Activated CD8-positive, alpha-beta memory T cell treated with anti-CD3 and anti-CD28 coated beads, Interleukin-2, amount 10 ng/mL, durations not matched to agents 7 days and 5 days (primary cell): Measurements from ENCODE around the gene FHOD3. TPM values are rescaled to one million over a fixed set of nuclear protein-coding genes. Genes with fewer than 3 reads are reported as not detected.

Experiments used
- ATAC-seq: fragments of 150-1000 bp; cut with Tn5 transposase; one replicate; pipeline ENCODE4 v1.10.0; 2021; ENCODE audit warnings: moderate library complexity
- CTCF ChIA-PET: fragments of 350-600 bp; sonication (Branson Sonifier 250); formaldehyde crosslinking; loops from one replicate; lab custom pipeline; 2021; ENCODE audit warnings: antibody characterized with exemption; lab: Charles Lee
- DNase-seq: peaks from one replicate; pipeline ENCODE4 v3.0.0-alpha.2; 2020
- H3K27ac Mint-ChIP-seq: one replicate; pipeline ENCODE4 v1.8.0; 2021; ENCODE audit warnings: mild to moderate bottlenecking, mixed read lengths
- H3K27me3 Mint-ChIP-seq: one replicate; pipeline ENCODE4 v1.8.0; 2021; ENCODE audit warnings: mixed read lengths
- H3K36me3 Mint-ChIP-seq: one replicate; pipeline ENCODE4 v1.8.0; 2021; ENCODE audit warnings: mild to moderate bottlenecking, mixed read lengths
- H3K4me1 Mint-ChIP-seq: one replicate; pipeline ENCODE4 v1.8.0; 2021; ENCODE audit warnings: mixed read lengths
- H3K4me3 Mint-ChIP-seq: one replicate; pipeline ENCODE4 v1.8.0; 2021; ENCODE audit warnings: mild to moderate bottlenecking, moderate library complexity, mixed read lengths
- H3K9me3 Mint-ChIP-seq: one replicate; pipeline ENCODE4 v1.8.0; 2022; ENCODE audit warnings: low read depth, mixed read lengths
- total RNA-seq, 2 experiments: library from RNA; stranded (reverse); gene quantifications; one replicate each; pipeline ENCODE4 v1.2.3, GENCODE V29; 2021

FHOD3 gene
- total RNA-seq, 2 experiments from 2014 or later = not detected

DNA sequence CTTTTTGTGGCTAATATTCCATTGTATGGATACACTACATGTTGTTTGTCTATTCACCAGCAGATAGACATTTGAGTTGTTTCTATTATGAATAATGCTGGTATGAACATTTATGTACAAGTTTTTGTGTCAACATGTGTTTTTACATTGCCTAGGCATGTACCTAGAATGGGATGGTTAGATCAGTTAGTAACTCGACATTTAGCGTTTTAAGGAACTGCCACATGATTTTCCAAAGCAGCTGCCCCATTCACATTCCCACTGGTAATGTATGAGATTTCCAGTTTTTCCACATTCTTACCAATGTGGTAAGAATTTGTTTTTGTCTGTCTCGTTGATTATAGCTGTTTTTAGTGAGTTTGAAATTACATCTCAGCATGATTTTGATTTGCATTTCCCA, 112.8 kb downstream of the FHOD3 start:
- no peak overlapping the region for H3K27ac Mint-ChIP-seq
- H3K4me1 Mint-ChIP-seq = no peaks in the 10 kb centered on the region
- H3K4me3 Mint-ChIP-seq = no peak overlapping the region
- no peaks in the 10 kb centered on the region for H3K27me3 Mint-ChIP-seq
- H3K36me3 Mint-ChIP-seq = no peaks in the 10 kb centered on the region
- DNase-seq = no peak
- no peaks in the 10 kb centered on the region for H3K9me3 Mint-ChIP-seq
- no peak for ATAC-seq
- CTCF ChIA-PET = no interaction called here

- H3K27me3 Mint-ChIP-seq = no peaks in the 10 kb centered on the region
- CTCF ChIA-PET = no interaction called here
- H3K27ac Mint-ChIP-seq = no peak overlapping the region
- H3K9me3 Mint-ChIP-seq = no peaks in the 10 kb centered on the region
- H3K4me3 Mint-ChIP-seq = no peak overlapping the region
- ATAC-seq (no peak), DNase-seq (no peak)
- H3K4me1 Mint-ChIP-seq = no peaks in the 10 kb centered on the region
- no peaks in the 10 kb centered on the region for H3K36me3 Mint-ChIP-seq
Observed at GRCh38 chr18:36411745-36412168, 114.2 kb downstream of the FHOD3 start.

- Mint-ChIP-seq H3K27me3 (no peaks in the 10 kb centered on the region), H3K4me1 (no peaks in the 10 kb centered on the region), H3K36me3 (no peaks in the 10 kb centered on the region), H3K27ac (no peak overlapping the region), H3K9me3 (no peaks in the 10 kb centered on the region), H3K4me3 (no peak overlapping the region)
- CTCF ChIA-PET = no interaction called here
- DNase-seq (no peak), ATAC-seq (no peak)
Observed at GRCh38 chr18:36412778-36413177, 115.3 kb downstream of the FHOD3 start.

GRCh38 chr18:36415171-36415570, 117.7 kb downstream of the FHOD3 start:
- Mint-ChIP-seq H3K4me1 (no peaks in the 10 kb centered on the region), H3K36me3 (no peaks in the 10 kb centered on the region), H3K27ac (no peak overlapping the region), H3K4me3 (no peak overlapping the region), H3K9me3 (no peaks in the 10 kb centered on the region), H3K27me3 (no peaks in the 10 kb centered on the region)
- DNase-seq = no peak
- CTCF ChIA-PET = no interaction called here
- no peak for ATAC-seq

DNA sequence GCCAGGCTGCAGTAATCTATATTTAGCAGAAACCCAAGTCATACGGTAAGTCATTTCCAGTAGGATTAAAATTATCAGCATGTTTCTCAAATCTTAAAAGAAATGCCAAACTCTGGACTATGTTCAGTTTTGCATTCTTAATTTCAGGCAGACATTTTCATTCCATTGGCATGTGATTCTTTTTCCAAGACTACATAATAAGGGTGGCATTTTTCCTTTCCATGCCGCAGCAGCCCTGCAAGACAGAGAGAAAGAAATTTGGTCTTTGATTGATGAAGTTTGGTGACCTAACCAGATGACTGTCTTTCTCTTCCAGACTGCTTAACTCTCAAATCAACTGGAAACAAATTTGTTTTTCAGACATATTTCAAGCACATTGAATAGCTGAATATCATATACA, 118.1 kb downstream of the FHOD3 start:
- no peaks in the 10 kb centered on the region for H3K36me3 Mint-ChIP-seq

GRCh38 chr18:36419188-36419899, 121.8 kb downstream of the FHOD3 start:
- no peak overlapping the region for H3K4me3 Mint-ChIP-seq
- no peaks in the 10 kb centered on the region for H3K36me3 Mint-ChIP-seq
- no peaks in the 10 kb centered on the region for H3K4me1 Mint-ChIP-seq
- CTCF ChIA-PET = no interaction called here
- H3K27me3 Mint-ChIP-seq = no peaks in the 10 kb centered on the region
- DNase-seq (no peak), ATAC-seq (no peak)
- no peaks in the 10 kb centered on the region for H3K9me3 Mint-ChIP-seq
- H3K27ac Mint-ChIP-seq = no peak overlapping the region

More for the DNA sequence above, 118.1 kb downstream of the FHOD3 start:
- no peak for DNase-seq
- Mint-ChIP-seq H3K4me1 (no peaks in the 10 kb centered on the region), H3K9me3 (no peaks in the 10 kb centered on the region), H3K4me3 (no peak overlapping the region), H3K27me3 (no peaks in the 10 kb centered on the region), H3K27ac (no peak overlapping the region)
- CTCF ChIA-PET = no interaction called here
- ATAC-seq = no peak

DNA sequence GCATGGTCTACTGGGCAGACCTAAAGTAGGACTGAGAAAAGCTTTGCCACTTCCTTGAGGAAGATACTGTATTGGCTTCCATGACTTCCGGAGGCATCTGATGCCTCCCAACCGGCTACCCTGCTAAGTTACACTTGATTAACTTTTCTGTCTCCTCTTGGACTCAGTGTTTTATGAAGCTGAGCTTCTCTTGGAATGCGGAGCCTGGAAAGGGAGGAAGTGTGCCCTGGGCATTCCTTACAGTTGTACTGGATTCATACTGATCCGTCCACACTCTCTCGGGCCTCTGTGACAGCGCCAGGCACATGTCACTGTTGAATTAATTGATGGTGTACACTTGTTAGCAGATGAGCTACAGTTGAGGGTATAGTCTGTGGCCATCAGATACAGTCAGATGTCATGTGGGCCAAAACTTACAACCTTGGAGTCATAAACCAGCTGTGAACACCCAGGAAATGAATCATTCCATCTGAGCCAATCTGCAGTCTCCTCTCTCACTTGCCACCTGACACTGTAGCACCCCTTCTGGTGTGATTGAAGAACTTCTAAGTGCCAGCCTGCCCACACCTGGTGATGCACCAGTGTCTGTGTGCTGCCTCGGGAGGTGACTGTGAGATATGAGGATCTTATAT, 122.5 kb downstream of the FHOD3 start:
- H3K4me3 Mint-ChIP-seq = no peak overlapping the region
- no peaks in the 10 kb centered on the region for H3K9me3 Mint-ChIP-seq

GRCh38 chr18:36420826-36421225, 123.3 kb downstream of the FHOD3 start:
- no peaks in the 10 kb centered on the region for H3K36me3 Mint-ChIP-seq
- no peaks in the 10 kb centered on the region for H3K4me1 Mint-ChIP-seq
- no peak for ATAC-seq
- CTCF ChIA-PET = no interaction called here
- H3K27me3 Mint-ChIP-seq = no peaks in the 10 kb centered on the region
- no peak overlapping the region for H3K4me3 Mint-ChIP-seq
- H3K9me3 Mint-ChIP-seq = no peaks in the 10 kb centered on the region
- DNase-seq = no peak
- no peak overlapping the region for H3K27ac Mint-ChIP-seq

More for the DNA sequence above, 122.5 kb downstream of the FHOD3 start:
- Mint-ChIP-seq H3K27ac (no peak overlapping the region), H3K27me3 (no peaks in the 10 kb centered on the region), H3K4me1 (no peaks in the 10 kb centered on the region), H3K36me3 (no peaks in the 10 kb centered on the region)
- DNase-seq (no peak), ATAC-seq (peak; percentile 58)
- CTCF ChIA-PET = no interaction called here

DNA sequence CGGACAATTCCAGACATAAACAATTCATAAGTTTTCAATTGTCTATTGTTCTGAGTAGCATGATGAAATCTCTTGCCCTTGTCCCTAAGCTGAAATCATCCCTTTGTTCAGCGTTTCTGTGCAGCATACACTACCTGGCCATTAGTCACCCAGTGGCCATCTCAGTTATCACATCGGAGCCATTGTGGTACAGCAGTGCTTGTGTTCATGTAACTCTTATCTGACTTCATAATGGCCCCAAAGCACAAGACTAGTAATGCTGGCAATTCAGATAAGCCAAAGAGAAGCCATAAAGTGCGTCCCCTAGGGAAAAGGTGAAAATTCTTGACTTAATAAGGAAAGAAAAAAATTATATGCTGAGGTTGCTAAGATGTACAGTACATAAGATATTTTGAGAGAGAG, 127.2 kb downstream of the FHOD3 start:
- Mint-ChIP-seq H3K27me3 (no peaks in the 10 kb centered on the region), H3K36me3 (no peaks in the 10 kb centered on the region), H3K4me1 (no peaks in the 10 kb centered on the region), H3K27ac (no peak overlapping the region), H3K9me3 (no peaks in the 10 kb centered on the region), H3K4me3 (no peak overlapping the region)
- DNase-seq (no peak), ATAC-seq (no peak)
- CTCF ChIA-PET = no interaction called here

DNA sequence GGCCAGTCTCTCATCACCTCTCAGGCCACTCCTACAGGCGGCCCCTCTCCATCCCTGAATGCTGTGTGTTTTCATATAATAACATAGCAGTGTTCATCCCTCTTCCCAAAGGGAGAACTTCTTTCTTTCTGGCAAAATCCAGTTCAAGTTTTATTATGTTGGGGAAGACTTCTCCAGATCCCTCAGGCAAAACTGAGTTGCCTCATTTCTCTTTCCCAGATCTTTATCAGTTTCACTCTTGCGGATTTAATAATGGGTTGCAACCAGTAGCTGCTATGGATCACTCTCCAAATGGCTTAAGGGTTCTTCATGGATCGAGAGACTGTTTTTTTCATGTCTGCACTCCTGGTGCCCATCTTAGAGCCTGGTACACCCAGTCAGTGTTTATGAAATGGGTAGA, 129.9 kb downstream of the FHOD3 start:
- Mint-ChIP-seq H3K9me3 (no peaks in the 10 kb centered on the region), H3K36me3 (no peaks in the 10 kb centered on the region), H3K4me3 (no peak overlapping the region), H3K27ac (no peak overlapping the region), H3K4me1 (no peaks in the 10 kb centered on the region), H3K27me3 (no peaks in the 10 kb centered on the region)
- no peak for DNase-seq
- CTCF ChIA-PET = no interaction called here
- no peak for ATAC-seq

GRCh38 chr18:36427831-36428230, 130.3 kb downstream of the FHOD3 start:
- no peaks in the 10 kb centered on the region for H3K9me3 Mint-ChIP-seq
- CTCF ChIA-PET = no interaction called here
- H3K4me3 Mint-ChIP-seq = no peak overlapping the region
- H3K4me1 Mint-ChIP-seq = no peaks in the 10 kb centered on the region
- DNase-seq = no peak
- no peak overlapping the region for H3K27ac Mint-ChIP-seq
- H3K36me3 Mint-ChIP-seq = no peaks in the 10 kb centered on the region
- ATAC-seq = no peak
- no peaks in the 10 kb centered on the region for H3K27me3 Mint-ChIP-seq

DNA sequence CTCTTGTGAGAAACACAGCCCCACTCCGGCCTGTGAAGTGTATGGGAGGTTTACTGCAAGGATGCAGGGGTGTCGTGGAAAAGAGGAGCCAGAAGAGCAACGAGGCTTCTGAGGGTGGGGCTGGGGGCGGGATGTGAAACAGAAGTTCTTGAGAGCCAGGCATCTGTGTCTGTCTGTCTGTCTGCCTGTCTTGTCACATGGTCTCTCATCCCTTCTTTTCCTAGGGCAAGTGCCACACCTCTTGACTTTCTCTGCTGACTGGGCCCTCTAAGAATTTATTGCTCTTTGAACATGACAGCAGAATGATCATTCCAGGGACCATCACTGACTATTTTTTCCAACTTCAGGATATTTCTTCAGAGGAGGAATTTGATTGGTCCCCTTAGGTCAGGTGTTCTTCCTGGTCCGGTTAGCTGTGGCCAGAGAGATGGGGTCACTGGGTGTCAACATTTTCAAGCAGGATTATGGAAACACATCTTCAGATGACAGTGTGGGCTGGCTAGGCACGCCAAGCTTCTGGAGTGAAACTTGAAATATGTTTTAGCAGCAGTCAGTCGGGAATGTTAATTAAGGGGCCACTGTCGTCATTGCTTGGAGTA, 131.0 kb downstream of the FHOD3 start:
- H3K36me3 Mint-ChIP-seq = no peaks in the 10 kb centered on the region
- H3K27ac Mint-ChIP-seq = no peak overlapping the region
- DNase-seq = no peak
- ATAC-seq = no peak
- no peaks in the 10 kb centered on the region for H3K4me1 Mint-ChIP-seq
- no peak overlapping the region for H3K4me3 Mint-ChIP-seq
- CTCF ChIA-PET = no interaction called here
- H3K27me3 Mint-ChIP-seq = no peaks in the 10 kb centered on the region
- no peaks in the 10 kb centered on the region for H3K9me3 Mint-ChIP-seq

GRCh38 chr18:36432880-36433555, 135.5 kb downstream of the FHOD3 start:
- no peak for ATAC-seq
- Mint-ChIP-seq H3K36me3 (no peaks in the 10 kb centered on the region), H3K9me3 (no peaks in the 10 kb centered on the region), H3K4me1 (no peaks in the 10 kb centered on the region), H3K27me3 (peaks cover 4% of the 10 kb centered on the region), H3K27ac (no peak overlapping the region), H3K4me3 (no peak overlapping the region)
- DNase-seq = no peak
- CTCF ChIA-PET = no interaction called here

DNA sequence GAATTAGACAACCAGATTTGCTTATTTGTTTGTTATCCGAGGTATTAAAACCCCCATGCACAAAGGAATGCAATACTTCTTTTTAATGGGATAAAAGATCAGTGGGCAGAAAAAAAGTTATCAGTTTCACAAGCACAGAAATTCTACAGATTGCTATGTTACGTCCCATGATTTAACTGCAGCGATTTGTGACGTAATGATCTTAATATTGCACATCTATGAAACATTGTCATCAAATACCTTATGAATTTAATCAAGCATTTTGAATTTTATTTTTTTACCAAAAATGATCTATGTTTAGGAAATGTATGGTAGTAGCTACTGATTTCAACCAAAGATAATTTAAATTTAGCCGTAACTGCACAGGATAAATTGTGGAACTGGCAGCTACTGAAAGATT, 138.9 kb downstream of the FHOD3 start:
- H3K27ac Mint-ChIP-seq = no peak overlapping the region
- CTCF ChIA-PET = no interaction called here

More for the DNA sequence above, 138.9 kb downstream of the FHOD3 start:
- H3K36me3 Mint-ChIP-seq = no peaks in the 10 kb centered on the region
- no peak overlapping the region for H3K4me3 Mint-ChIP-seq
- H3K27me3 Mint-ChIP-seq = peaks cover 4% of the 10 kb centered on the region
- ATAC-seq (no peak), DNase-seq (no peak)
- no peaks in the 10 kb centered on the region for H3K4me1 Mint-ChIP-seq
- no peaks in the 10 kb centered on the region for H3K9me3 Mint-ChIP-seq
